MM.1S (cell line): ENCODE data around the gene ZBTB42.

Source experiments
- CTCF ChIP-seq: fragments of 300-600 bp; sonication (generic); IDR thresholded peaks from 2 replicates; pipeline ENCODE4 v1.5.1; 2016; ENCODE audit warnings: antibody characterized with exemption, low read length, mixed read lengths
- EZH2phosphoT487 ChIP-seq: fragments of 300-600 bp; sonication (generic); IDR thresholded peaks from 2 replicates; pipeline ENCODE4 v1.6.1; 2018; ENCODE audit warnings: antibody characterized with exemption, low read length

- TF ChIP-seq EZH2phosphoT487 (no peak), CTCF (peak; percentile 50)
Observed at GRCh38 chr14:104768437-104769323, 32.2 kb upstream of the ZBTB42 start.
